ENCODE results near the gene MYOG. TPM values are rescaled to one million over a fixed set of nuclear protein-coding genes. Genes with fewer than 3 reads are reported as not detected.
A peak's percentile ranks its signal among the peaks of the same experiment; 100 is the strongest.

Gene MYOG
- total and polyA plus RNA-seq, 7 donors, result 9.7 to 451 (median 160) TPM

DNA sequence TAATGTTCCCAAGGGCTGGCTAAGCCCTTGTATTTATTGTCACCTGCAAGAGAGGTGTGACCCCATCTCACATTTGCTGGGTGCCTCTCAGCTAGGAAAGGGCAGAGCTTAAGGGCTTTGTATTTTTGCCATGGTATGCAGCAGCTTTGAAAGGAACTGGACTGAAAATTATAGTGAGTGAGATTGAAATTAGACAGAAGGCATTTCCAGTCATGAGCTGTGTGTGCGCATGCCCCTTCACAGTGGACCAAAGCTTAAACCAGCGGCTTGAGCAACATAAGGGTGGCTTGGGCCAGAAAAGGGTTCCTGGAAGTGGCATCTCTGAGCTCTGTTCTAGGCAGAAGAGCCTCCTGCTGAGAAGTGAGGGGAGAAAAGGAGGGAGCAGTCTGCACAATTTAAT, 19.8 kb downstream of the MYOG start:
- peak overlapping the region; percentile 87 for H3K27ac ChIP-seq
- DNase-seq (peak in 1 of 2 donors; percentile 9), ATAC-seq (no peak)
- H3K4me1 ChIP-seq, result peaks cover 55% of the 10 kb centered on the region
- no peaks in the 10 kb centered on the region for H3K9me3 ChIP-seq
- no peaks in the 10 kb centered on the region for H3K27me3 ChIP-seq (ENCODE audit: insufficient read depth in 3 of 3, low read length in 2 of 3)
- H3K4me3 ChIP-seq, result no peak overlapping the region
- TF ChIP-seq, protein P1, sequence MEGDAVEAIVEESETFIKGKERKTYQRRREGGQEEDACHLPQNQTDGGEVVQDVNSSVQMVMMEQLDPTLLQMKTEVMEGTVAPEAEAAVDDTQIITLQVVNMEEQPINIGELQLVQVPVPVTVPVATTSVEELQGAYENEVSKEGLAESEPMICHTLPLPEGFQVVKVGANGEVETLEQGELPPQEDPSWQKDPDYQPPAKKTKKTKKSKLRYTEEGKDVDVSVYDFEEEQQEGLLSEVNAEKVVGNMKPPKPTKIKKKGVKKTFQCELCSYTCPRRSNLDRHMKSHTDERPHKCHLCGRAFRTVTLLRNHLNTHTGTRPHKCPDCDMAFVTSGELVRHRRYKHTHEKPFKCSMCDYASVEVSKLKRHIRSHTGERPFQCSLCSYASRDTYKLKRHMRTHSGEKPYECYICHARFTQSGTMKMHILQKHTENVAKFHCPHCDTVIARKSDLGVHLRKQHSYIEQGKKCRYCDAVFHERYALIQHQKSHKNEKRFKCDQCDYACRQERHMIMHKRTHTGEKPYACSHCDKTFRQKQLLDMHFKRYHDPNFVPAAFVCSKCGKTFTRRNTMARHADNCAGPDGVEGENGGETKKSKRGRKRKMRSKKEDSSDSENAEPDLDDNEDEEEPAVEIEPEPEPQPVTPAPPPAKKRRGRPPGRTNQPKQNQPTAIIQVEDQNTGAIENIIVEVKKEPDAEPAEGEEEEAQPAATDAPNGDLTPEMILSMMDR (IDR thresholded peaks at IDR 0.05), result no peak
- H3K36me3 ChIP-seq (ENCODE audit: insufficient read depth in 1 of 2, low read depth in 1 of 2), result peaks cover 0 to 44% of the 10 kb centered on the region in 2 donors
- WGBS, 3 donors, result 47 to 52% (median 47%) methylated on average over 2 of the region's 2 CpGs
- intact Hi-C loops (cut with DNase I), result no loop called here

DNA sequence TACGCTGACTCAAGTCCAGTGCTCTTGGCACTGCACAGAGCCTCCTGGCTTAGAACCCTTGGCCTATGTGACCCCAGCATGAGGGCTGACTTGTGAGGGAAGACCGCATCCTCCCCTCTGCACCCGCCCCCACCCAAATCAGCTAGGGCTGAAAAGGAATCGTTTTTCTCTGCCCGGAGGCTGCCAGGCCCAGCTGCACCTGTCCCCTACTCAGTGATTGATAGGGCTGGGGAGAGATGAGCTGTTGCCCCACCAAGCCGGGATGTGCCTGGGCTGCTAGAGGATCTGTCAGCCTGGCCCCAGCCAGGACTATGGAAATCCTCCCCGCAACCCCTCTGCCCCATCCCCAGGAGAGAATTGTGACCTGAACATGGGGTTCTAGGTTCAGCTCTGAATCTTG, 20.6 kb downstream of the MYOG start:
- DNase-seq (peak; percentile 65 to 72), ATAC-seq (peak; percentile 74 to 85 (median 78))
- H3K27ac ChIP-seq, result peak overlapping the region; percentile 87
- no peaks in the 10 kb centered on the region for H3K27me3 ChIP-seq (ENCODE audit: insufficient read depth in 3 of 3, low read length in 2 of 3)
- whole genome bisulfite sequencing, 3 donors, result 28 to 57% (median 32%) methylated on average over 7 of the region's 7 CpGs
- H3K4me3 ChIP-seq, result no peak overlapping the region
- no peaks in the 10 kb centered on the region for H3K9me3 ChIP-seq
- peaks cover 47% of the 10 kb centered on the region for H3K4me1 ChIP-seq
- TF ChIP-seq, protein P1 (IDR thresholded peaks at IDR 0.05), result no peak
- H3K36me3 ChIP-seq (ENCODE audit: insufficient read depth in 1 of 2, low read depth in 1 of 2), result peaks cover 0 to 52% of the 10 kb centered on the region in 2 donors
- intact Hi-C loops (cut with DNase I), result no loop called here

DNA sequence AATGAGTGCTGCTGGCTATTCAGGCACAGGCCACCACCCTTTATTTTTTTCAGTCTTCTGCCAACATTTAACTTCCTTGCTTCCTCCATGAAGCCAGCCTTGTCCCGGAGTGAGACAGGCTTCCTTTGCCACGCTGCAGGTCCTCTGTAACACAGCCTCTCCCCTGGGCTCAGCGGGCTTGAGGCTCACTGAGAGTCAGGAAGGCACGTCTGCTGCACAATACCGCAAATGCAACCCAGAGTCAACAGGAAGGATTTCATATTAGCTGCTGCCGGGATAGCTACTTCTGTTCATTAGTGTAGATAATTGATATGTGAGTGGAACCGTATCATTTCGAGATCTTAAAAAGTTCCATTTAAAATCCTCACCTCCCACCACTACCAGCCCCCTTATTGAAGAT, 22.5 kb downstream of the MYOG start:
- Histone ChIP-seq H3K36me3 (ENCODE audit: insufficient read depth in 1 of 2, low read depth in 1 of 2) (peaks cover 0 to 64% of the 10 kb centered on the region in 2 donors), H3K27me3 (ENCODE audit: insufficient read depth in 3 of 3, low read length in 2 of 3) (no peaks in the 10 kb centered on the region), H3K27ac (peak overlapping the region; percentile 21), H3K9me3 (no peaks in the 10 kb centered on the region), H3K4me1 (peaks cover 28% of the 10 kb centered on the region), H3K4me3 (no peak overlapping the region)
- TF ChIP-seq, protein P1 (IDR thresholded peaks at IDR 0.05), result no peak
- no peak for ATAC-seq
- intact Hi-C loops (cut with DNase I), result no loop called here
- WGBS, 3 donors, result 55 to 61% (median 56%) methylated on average over 8 of the region's 8 CpGs
- peak in 1 of 2 donors; percentile 34 for DNase-seq

- Histone ChIP-seq H3K4me1 (peaks cover 7% of the 10 kb centered on the region), H3K27ac (no peak overlapping the region), H3K4me3 (no peak overlapping the region), H3K9me3 (no peaks in the 10 kb centered on the region), H3K27me3 (ENCODE audit: insufficient read depth in 3 of 3, low read length in 2 of 3) (no peaks in the 10 kb centered on the region), H3K36me3 (ENCODE audit: insufficient read depth in 1 of 2, low read depth in 1 of 2) (peaks cover 0 to 75% of the 10 kb centered on the region in 2 donors)
- peak in 1 of 2 donors; percentile 27 for DNase-seq
- 96 to 97% (median 96%) methylated on average over 11 of the region's 11 CpGs for WGBS, 3 donors
- no peak for ATAC-seq
- intact Hi-C loops (cut with DNase I), result no loop called here
- TF ChIP-seq, protein P1 (IDR thresholded peaks at IDR 0.05), result no peak
Observed at GRCh38 chr1:203060115-203060514, 25.7 kb downstream of the MYOG start.

- ATAC-seq, result no peak
Observed at GRCh38 chr1:203059485-203059884, 26.3 kb downstream of the MYOG start.

More at GRCh38 chr1:203059485-203059884, 26.3 kb downstream of the MYOG start:
- 80 to 87% (median 86%) methylated on average over 2 of the region's 2 CpGs for WGBS, 3 donors
- no peaks in the 10 kb centered on the region for H3K9me3 ChIP-seq
- peaks cover 0 to 81% of the 10 kb centered on the region in 2 donors for H3K36me3 ChIP-seq (ENCODE audit: insufficient read depth in 1 of 2, low read depth in 1 of 2)
- peaks cover 4% of the 10 kb centered on the region for H3K4me1 ChIP-seq
- intact Hi-C loops (cut with DNase I), result no loop called here
- no peaks in the 10 kb centered on the region for H3K27me3 ChIP-seq (ENCODE audit: insufficient read depth in 3 of 3, low read length in 2 of 3)
- no peak overlapping the region for H3K27ac ChIP-seq
- DNase-seq, result peak in 1 of 2 donors; percentile 35
- H3K4me3 ChIP-seq, result no peak overlapping the region
- TF ChIP-seq, protein P1 (IDR thresholded peaks at IDR 0.05), result no peak
